Measurements from ENCODE around the gene RGMA.
"Not testable (repeated sequence)": the region's sequence is repeated elsewhere in the genome, so short reads cannot be mapped to it uniquely, and the experiment has no call there.

- TF ChIP-seq POLR2A (IDR thresholded peaks at IDR 0.05; ENCODE audit: borderline replicate concordance, extremely low read depth, insufficient read depth, insufficient read length); REST (IDR thresholded peaks at IDR 0.05; ENCODE audit: low read depth); POLR2AphosphoS5 (IDR thresholded peaks at IDR 0.05; ENCODE audit: low read depth, low read length); EZH2 (IDR thresholded peaks at IDR 0.05): not testable (repeated sequence)
- TF ChIP-seq, protein P1, sequence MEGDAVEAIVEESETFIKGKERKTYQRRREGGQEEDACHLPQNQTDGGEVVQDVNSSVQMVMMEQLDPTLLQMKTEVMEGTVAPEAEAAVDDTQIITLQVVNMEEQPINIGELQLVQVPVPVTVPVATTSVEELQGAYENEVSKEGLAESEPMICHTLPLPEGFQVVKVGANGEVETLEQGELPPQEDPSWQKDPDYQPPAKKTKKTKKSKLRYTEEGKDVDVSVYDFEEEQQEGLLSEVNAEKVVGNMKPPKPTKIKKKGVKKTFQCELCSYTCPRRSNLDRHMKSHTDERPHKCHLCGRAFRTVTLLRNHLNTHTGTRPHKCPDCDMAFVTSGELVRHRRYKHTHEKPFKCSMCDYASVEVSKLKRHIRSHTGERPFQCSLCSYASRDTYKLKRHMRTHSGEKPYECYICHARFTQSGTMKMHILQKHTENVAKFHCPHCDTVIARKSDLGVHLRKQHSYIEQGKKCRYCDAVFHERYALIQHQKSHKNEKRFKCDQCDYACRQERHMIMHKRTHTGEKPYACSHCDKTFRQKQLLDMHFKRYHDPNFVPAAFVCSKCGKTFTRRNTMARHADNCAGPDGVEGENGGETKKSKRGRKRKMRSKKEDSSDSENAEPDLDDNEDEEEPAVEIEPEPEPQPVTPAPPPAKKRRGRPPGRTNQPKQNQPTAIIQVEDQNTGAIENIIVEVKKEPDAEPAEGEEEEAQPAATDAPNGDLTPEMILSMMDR (IDR thresholded peaks at IDR 0.05 in 2 of 3, conservative IDR thresholded peaks at IDR 0.05 in 1 of 3; ENCODE audit: borderline replicate concordance in 1 of 3, insufficient read depth in 1 of 3, low read depth in 2 of 3, low read length in 2 of 3), result not testable (repeated sequence)
Observed at GRCh38 chr15:93032515-93033206, 56.4 kb downstream of the RGMA start.
